Measurements from ENCODE around the gene IRX6.

The IRX6 gene

DNA sequence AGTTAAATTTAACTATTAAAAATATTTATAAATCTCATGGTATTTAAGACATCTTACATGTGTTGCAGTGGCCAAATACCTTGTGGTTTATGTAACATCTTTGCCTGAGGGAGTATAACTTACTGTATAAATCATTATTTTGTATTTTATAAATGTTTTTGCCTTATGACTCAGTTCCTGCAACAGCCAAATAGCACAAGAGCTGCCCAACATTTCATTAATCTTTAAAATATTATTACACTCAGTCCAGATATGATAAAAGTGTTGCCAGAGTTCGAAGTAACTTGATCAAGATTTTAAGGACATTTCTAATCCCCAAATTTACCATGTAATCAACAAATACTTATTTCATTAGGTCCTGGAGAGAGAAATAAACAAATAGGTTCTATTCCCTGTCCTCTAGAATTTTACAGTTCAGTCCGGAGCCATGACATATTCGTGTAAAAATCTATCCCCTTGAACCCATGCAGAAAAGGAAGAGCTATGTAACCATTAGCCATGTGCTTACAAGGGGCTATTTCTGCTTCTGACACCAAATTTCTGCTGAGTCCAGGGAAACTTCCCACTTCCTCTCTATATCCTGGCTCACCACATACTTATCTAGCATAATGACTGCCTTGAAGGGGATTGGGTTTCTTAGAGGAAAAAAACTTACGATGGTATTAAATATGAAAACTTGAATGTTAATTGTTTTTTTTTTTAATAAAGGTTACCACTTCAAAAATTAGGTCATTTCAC lies 44.0 kb downstream of the IRX6 start:
- DNase-seq: no peak

DNA sequence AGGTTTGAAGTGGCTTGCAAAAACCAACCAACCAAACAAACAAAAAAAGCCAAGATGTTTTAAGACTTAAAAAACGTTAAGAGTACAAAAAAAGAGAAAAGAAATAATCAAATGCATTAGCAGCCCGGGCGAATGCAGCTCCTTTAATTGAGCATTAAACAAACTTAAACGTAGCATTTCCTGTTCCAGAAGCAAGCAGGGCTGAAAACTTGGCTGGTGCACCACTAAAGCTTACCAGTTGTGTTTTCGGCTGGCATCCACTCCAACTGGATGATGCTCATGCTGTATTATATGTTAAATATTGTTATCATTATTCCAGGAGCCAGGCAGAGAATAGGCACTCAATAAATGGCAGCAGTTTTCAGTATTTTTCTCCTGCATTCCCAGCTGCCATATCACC lies 45.1 kb downstream of the IRX6 start:
- no peak for DNase-seq

DNA sequence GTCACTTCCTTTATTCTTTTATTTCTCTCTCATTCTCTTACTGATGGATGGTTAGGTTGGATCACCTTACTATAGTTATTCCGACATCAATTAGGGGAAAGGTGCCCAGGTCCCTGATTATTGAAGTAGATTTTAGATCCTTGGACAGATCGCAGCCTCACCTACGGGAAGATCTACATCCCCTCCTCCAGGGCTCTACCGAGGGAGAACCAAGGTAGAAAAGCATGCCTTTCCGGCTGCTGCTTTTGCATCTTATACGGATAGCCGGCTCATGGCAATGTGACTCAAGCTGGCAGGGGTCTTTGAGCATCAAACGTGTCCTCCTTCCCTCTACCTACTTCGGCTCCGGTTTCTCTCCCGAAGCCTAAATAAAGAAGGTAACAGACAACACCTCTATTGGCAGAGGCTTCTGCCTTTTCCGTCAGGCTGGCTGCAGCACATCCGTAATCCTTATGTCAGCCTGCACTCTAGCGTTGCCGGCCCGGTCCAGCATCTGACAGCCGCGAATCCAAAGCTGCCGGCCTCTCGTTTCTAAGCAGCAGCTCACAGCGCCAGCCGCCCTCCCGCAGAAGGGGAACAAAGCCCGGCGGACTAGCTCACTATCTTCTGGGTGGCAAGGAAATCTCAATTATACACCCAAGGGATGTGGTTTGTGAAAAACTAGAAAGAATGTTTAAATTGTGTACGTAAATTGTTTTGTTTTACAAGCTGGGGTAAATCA lies 46.9 kb downstream of the IRX6 start:
- DNase-seq: no peak

DNA sequence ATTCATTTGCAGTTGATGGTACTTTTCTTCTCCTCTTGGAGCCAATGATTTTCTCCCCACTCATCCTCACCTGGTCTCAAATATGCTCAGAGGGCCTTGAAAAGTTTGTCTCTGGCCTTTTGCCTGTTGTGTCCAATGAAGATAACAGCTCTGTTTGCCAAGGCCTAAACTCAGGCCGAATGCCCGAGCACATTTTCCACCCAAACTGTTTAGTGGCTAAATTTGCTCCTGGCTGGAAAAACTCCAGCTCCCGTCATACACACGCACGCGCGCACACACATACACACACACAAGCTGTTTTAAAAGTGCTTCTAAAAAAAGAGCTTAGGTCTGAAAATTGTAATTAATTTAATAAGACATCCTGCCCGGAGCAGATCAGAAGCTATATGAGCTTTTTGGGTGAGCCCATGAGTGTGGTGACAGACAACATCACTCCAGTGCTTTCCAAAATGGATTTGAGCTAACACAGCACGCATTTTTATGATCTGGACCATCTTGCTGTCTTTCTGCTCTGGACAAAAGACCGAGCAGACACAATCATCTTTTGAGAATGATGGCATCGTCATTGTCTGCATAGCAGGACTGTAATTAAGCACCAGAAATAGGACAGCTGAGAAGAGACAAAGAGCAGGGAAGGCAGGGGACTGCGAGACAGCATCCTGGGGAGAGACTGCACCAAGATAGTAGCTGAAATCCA lies 48.9 kb downstream of the IRX6 start:
- no peak for DNase-seq

DNA sequence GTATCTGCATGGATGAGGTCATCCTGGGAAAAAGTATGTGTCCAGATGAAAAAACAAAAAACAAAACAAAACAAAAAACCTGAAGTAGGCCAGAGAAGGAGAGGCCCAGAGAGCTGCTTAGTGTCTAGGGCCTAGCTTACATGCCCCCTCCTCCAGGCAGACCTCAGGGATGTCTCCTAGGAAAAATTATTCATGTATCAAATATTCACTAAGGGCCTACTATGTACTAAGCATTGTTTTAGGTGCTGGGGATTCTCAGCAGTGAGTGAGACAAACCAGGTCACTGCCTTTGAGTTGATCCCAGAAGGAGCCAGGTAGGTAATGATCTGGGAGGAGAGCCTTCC lies 49.5 kb downstream of the IRX6 start:
- DNase-seq: no peak

DNA sequence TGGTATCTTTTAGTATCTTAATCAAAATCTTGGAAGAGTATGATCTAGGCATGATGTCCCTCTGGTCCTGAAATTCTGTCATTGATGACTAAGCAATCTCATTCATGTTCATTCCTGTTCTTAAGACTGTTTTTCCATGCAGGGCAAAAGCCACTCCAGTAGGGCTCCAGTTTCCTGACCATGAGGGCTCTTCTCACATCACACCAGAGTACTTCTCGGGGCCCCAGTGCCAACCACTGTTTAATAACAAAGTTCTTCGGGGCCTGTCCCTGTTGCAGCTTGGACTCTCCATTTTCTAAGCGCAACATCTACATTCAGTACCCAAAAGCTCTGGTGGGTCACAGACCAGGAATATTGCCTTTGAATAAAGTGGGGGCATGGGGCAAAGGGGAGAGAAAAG lies 52.0 kb downstream of the IRX6 start:
- no peak for DNase-seq

DNA sequence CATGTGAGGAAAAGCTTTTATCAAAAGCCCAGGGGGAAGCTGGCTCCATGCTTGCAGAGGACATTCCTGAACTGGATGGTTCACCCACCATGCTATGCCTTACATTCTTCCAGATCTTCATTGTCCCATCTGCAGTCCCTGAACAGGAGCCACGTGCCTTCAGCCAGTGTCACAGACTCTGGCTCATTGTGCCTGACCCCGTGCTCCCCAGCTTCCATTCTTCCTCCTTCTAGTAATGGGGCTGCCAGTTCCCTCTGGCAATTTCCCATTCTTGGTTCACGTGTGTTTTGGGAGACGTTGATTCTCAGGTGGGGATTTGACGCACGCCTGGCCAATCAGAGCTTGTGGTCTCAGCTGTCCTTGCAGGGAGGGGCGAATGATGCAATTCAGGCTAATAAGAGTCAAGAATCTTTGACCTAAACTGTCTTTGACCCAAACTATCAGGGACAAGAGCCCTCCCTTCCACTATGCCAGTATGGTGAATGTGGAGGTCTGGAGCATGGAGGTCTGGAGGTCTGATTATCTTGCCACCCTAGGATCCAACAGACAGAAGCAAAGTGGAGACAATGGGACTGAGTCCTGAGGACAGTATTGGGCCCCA lies 52.7 kb downstream of the IRX6 start:
- DNase-seq: no peak

DNA sequence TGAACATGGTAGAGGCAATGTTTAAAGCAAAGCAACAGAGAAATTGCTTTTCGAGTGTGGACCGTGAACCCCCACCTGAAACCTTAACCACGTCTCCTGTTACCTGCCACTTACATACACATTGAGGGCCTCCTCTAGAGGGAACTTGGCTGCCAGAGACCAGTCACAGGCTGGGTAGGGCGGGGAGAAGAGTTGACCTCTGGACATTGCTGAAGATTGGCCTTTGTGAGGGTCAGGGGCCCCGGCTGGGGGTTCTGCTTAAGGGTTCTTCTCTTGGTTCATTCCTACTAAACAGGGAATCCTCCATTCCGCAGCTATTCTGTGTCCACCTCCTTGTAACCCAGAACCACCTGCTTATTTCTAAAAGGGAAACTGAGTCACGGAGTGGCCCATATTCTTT lies 53.8 kb downstream of the IRX6 start:
- no peak for DNase-seq

DNA sequence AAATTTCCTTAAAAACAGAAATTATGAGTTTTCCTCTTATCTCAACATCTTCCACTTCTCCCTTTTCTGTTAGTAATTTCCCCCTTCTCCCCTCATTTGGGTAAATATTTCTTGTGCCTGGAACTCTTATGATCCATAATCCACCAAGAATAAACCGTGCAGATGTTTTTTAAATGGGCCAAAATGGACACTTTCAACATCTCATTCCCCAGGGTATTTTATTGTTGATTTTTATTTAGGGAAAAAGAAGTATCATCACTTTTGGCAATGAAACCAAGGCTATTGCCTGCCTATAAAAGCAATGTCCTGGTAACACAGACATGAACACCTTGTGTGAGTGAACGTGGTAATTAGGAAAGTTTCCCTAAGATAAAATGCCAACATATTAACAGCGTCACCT lies 54.6 kb downstream of the IRX6 start:
- DNase-seq: no peak

DNA sequence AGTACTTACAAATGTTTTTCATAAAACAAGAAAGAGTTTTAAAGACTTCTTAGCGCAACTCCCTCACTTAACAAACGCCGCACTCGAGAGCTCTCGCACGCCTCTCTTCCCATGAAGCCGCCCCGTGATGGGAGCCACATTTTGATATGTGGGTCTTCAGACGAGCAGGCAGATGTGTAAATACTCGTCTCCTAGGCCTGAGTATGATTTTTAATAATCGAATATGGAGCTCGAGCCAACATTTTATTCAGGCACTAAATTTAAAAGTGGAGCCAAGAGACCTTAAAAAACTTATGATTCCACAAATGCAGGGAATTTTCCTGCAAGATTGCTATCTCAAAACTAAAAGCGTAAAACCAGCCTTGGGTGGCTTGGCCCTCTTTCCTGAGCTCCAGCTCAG lies 55.4 kb downstream of the IRX6 start:
- DNase-seq: no peak

DNA sequence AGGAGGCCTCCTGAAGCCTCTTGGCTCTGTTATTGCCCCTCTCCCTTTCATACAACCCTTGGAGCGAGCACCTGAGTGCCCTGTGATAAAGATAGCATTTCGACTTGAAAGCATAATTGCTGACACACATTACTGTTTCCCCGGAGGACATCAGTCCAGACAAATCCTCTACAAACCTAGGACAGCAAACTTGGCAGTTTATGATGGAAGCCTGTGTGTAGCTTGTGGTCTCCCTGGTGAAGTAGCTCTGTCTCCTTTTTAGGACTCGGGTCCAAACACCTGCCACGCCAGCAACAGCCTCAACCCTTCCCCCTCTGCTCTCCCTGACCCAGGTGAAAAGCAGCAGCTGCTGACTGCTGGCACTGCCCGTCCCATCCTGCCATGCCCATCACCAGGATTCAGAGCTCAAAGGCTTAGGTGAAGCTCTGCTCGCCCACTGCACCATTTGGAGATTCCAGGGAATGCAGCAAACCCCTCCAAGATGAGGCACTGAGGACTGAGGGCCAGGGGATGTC lies 55.9 kb downstream of the IRX6 start:
- no peak for DNase-seq
